IMR-90 (cell line): Measurements from ENCODE around the gene RAD51B. TPM values are rescaled to one million over a fixed set of nuclear protein-coding genes. Genes with fewer than 3 reads are reported as not detected.

Experiments used
- ATAC-seq: fragments of 200-7000 bp; cut with Tn5 transposase; 2 replicates; pipeline ENCODE4 v1.9.1; 2020; ENCODE audit warnings: low read depth, mild to moderate bottlenecking, moderate library complexity
- BruUV-seq: library from RNA; stranded (reverse); fragments of 400-500 nt; replicated peaks from 2 replicates; lab custom pipeline; 2021; lab: Mats Ljungman, UMichigan
- CTCF ChIA-PET: fragments of 300-600 bp; formaldehyde crosslinking; extraction: SDS; loops from one replicate; lab custom pipeline; 2021; ENCODE audit warnings: antibody characterized with exemption; lab: Yijun Ruan, JAX
- POLR2A ChIA-PET: fragments of 300-600 bp; sonication (Branson Sonifier 250); formaldehyde crosslinking; loops from one replicate; lab custom pipeline; 2022; ENCODE audit warnings: antibody characterized with exemption; ENCODE audit not compliant: unreplicated experiment; lab: Charles Lee
- DNase-seq: peaks from one replicate; pipeline ENCODE4 v3.0.0; 2013
- H2AFZ ChIP-seq: replicated peaks from 2 replicates; pipeline ENCODE3; 2013; ENCODE audit warnings: low read length, mild to moderate bottlenecking; ENCODE audit not compliant: poor library complexity
- H2AK5ac ChIP-seq: 2 replicates; pipeline ENCODE4 v1.6.1; 2013; ENCODE audit warnings: low read depth, low read length, inconsistent platforms
- H2AK9ac ChIP-seq: replicated peaks from 2 replicates; pipeline ENCODE3; 2013; ENCODE audit warnings: mild to moderate bottlenecking, low read depth, low read length, moderate library complexity; ENCODE audit not compliant: poor library complexity
- H2BK120ac ChIP-seq: 2 replicates; pipeline ENCODE4 v1.6.1; 2013; ENCODE audit warnings: low read depth, low read length, inconsistent platforms
- H2BK15ac ChIP-seq: 3 replicates; pipeline ENCODE4 v1.6.1; 2013; ENCODE audit warnings: low read depth, low read length, inconsistent platforms
- H2BK20ac ChIP-seq: 2 replicates; pipeline ENCODE4 v1.6.1; 2013; ENCODE audit warnings: low read depth, mild to moderate bottlenecking, inconsistent platforms, low read length, moderate library complexity
- H2BK5ac ChIP-seq: 2 replicates; pipeline ENCODE4 v1.6.1; 2013; ENCODE audit warnings: mild to moderate bottlenecking, low read depth, low read length, inconsistent platforms; ENCODE audit not compliant: poor library complexity, severe bottlenecking
- H3K14ac ChIP-seq: replicated peaks from 2 replicates; pipeline ENCODE4 v1.6.1; 2013; ENCODE audit warnings: low read depth, low read length, inconsistent platforms
- H3K18ac ChIP-seq: 2 replicates; pipeline ENCODE4 v1.6.1; 2013; ENCODE audit warnings: low read depth, low read length, control low read depth
- H3K23ac ChIP-seq: 2 replicates; pipeline ENCODE4 v1.6.1; 2013; ENCODE audit warnings: low read depth, low read length, inconsistent platforms
- H3K27ac ChIP-seq: 2 replicates; pipeline ENCODE4 v1.5.1; 2013; ENCODE audit warnings: mild to moderate bottlenecking, control low read depth, low read length; ENCODE audit not compliant: insufficient read depth
- H3K27me3 ChIP-seq: 2 replicates; pipeline ENCODE4 v1.6.1; 2013; ENCODE audit warnings: low read length; ENCODE audit not compliant: control insufficient read depth, insufficient read depth
- H3K36me3 ChIP-seq: 2 replicates; pipeline ENCODE4 v1.6.1; 2013; ENCODE audit warnings: low read length, mixed read lengths; ENCODE audit not compliant: control insufficient read depth, insufficient read depth
- H3K4ac ChIP-seq: 2 replicates; pipeline ENCODE4 v1.6.1; 2013; ENCODE audit warnings: low read depth, low read length, inconsistent platforms
- H3K4me1 ChIP-seq: 2 replicates; pipeline ENCODE4 v1.6.1; 2013; ENCODE audit warnings: low read length, mixed read lengths; ENCODE audit not compliant: control insufficient read depth, insufficient read depth
- H3K4me2 ChIP-seq: 2 replicates; pipeline ENCODE4 v1.6.1; 2013; ENCODE audit warnings: low read depth, mild to moderate bottlenecking, control low read depth, low read length, moderate library complexity
- H3K4me3 ChIP-seq: 2 replicates; pipeline ENCODE4 v1.5.1; 2013; ENCODE audit warnings: low read depth, mild to moderate bottlenecking, control low read depth, low read length, moderate library complexity; ENCODE audit not compliant: insufficient read depth
- H3K56ac ChIP-seq: 2 replicates; pipeline ENCODE4 v1.6.1; 2013; ENCODE audit warnings: low read length, inconsistent platforms; ENCODE audit not compliant: insufficient read depth; ENCODE audit errors: extremely low read depth
- H3K79me1 ChIP-seq, 2 experiments: 2 replicates each; pipeline ENCODE4 v1.6.1; 2013; ENCODE audit warnings: low read length in 2 of 2, inconsistent platforms in 1 of 2, low read depth in 1 of 2
- H3K9ac ChIP-seq: 2 replicates; pipeline ENCODE4 v1.6.1; 2013; ENCODE audit warnings: low read depth, low read length, control low read depth
- H3K9me1 ChIP-seq: 2 replicates; pipeline ENCODE4 v1.6.1; 2013; ENCODE audit warnings: low read length, inconsistent platforms; ENCODE audit not compliant: insufficient read depth
- H3K9me3 ChIP-seq: 2 replicates; pipeline ENCODE4 v1.6.1; 2013; ENCODE audit warnings: low read length; ENCODE audit not compliant: control insufficient read depth, insufficient read depth
- H4K20me1 ChIP-seq: 2 replicates; pipeline ENCODE4 v1.6.1; 2013; ENCODE audit warnings: low read length, inconsistent platforms; ENCODE audit not compliant: insufficient read depth
- H4K5ac ChIP-seq: 2 replicates; pipeline ENCODE4 v1.6.1; 2013; ENCODE audit warnings: mild to moderate bottlenecking, low read depth, low read length, control low read depth
- H4K8ac ChIP-seq, 2 experiments: 2 replicates each; pipeline ENCODE4 v1.6.1; 2013; ENCODE audit warnings: low read depth in 2 of 2, low read length in 2 of 2, control low read depth in 1 of 2, inconsistent platforms in 1 of 2
- H4K91ac ChIP-seq: 2 replicates; pipeline ENCODE4 v1.6.1; 2013; ENCODE audit warnings: low read depth, low read length, inconsistent platforms; ENCODE audit not compliant: insufficient read depth
- BHLHE40 ChIP-seq: fragments of 150-350 bp; IDR thresholded peaks from 2 replicates; pipeline ENCODE4 v1.6.1; 2016; ENCODE audit warnings: mild to moderate bottlenecking, low read depth, low read length
- ELK1 ChIP-seq: fragments of 150-350 bp; IDR thresholded peaks from 2 replicates; pipeline ENCODE4 v1.6.1; 2016; ENCODE audit warnings: low read depth, mild to moderate bottlenecking, low read length, moderate library complexity, borderline replicate concordance
- FOS ChIP-seq: fragments of 150-350 bp; IDR thresholded peaks from 2 replicates; pipeline ENCODE4 v1.6.1; 2016; ENCODE audit warnings: low read depth, low read length
- MAFK ChIP-seq: IDR thresholded peaks from 2 replicates; pipeline ENCODE4 v1.6.1; 2012; ENCODE audit warnings: low read depth, low read length, improper control_type of control experiment
- MXI1 ChIP-seq: IDR thresholded peaks from 2 replicates; pipeline ENCODE4 v1.6.1; 2012; ENCODE audit warnings: low read depth, mild to moderate bottlenecking, low read length, moderate library complexity, borderline replicate concordance
- NFE2L2 ChIP-seq: fragments of 150-350 bp; IDR thresholded peaks from 2 replicates; pipeline ENCODE4 v1.6.1; 2016; ENCODE audit warnings: low read depth, mild to moderate bottlenecking, low read length
- USF2 ChIP-seq: fragments of 150-350 bp; IDR thresholded peaks from 2 replicates; pipeline ENCODE4 v1.6.1; 2017; ENCODE audit warnings: mild to moderate bottlenecking, antibody characterized with exemption, low read length, low read depth
- dilution Hi-C: fragments of 300-500 bp; cut with HindIII; formaldehyde crosslinking; loops from one replicate; pipeline ENCODE4 v1.14.3; 2018; ENCODE audit warnings: low sequenced_read_pairs; ENCODE audit not compliant: unreplicated experiment
- in situ Hi-C: fragments of 300-500 bp; cut with MboI; formaldehyde crosslinking; loops from 3 replicates; pipeline ENCODE4 v1.14.3; 2019; ENCODE audit warnings: low sequenced_read_pairs, inconsistent platforms, mixed read lengths
- intact Hi-C: fragments of 100-400 bp; cut with micrococcal nuclease; formaldehyde crosslinking; loops from 2 replicates; pipeline ENCODE4 v1.10.0; 2022
- polyA plus RNA-seq, 3 experiments: library from polyadenylated mRNA; depleted of rRNA; stranded (reverse); fragments of >200 nt; gene quantifications; 2 replicates each; pipeline ENCODE4 v1.2.3, GENCODE V29; 2012; ENCODE audit warnings: low replicate concordance in 1 of 3
- total RNA-seq: library from RNA; depleted of rRNA; stranded (reverse); fragments of >200 nt; gene quantifications from 2 replicates; pipeline ENCODE4 v1.2.3, GENCODE V29; 2012
- TF ChIP-seq, protein P1 (sequence below): conservative IDR thresholded peaks from 2 replicates; pipeline ENCODE4 v1.5.1; 2012; ENCODE audit warnings: mild to moderate bottlenecking, low read depth, low read length, improper control_type of control experiment

Gene RAD51B
- total and polyA plus RNA-seq, 2 of the 4 experiments (the other 2 are of a cell fraction) = 5.1 to 18.8 TPM

GRCh38 chr14:68223631-68224030 lies 404.1 kb downstream of the RAD51B start:
- H3K27me3 ChIP-seq = no peaks in the 10 kb centered on the region
- dilution Hi-C loops (no loop called here), intact Hi-C loops (no loop called here), in situ Hi-C loops (no loop called here)
- no peak overlapping the region for H3K23ac ChIP-seq
- no peak overlapping the region for H3K4ac ChIP-seq
- H2AFZ ChIP-seq = no peak overlapping the region
- ATAC-seq (no peak), DNase-seq (no peak)
- no peak overlapping the region for H2AK5ac ChIP-seq
- H4K5ac ChIP-seq = no peak overlapping the region
- H3K79me1 ChIP-seq = no peaks in the 10 kb centered on the region
- H2BK120ac ChIP-seq = no peak overlapping the region
- H2BK5ac ChIP-seq = no peak overlapping the region
- CTCF ChIA-PET = no interaction called here
- H3K14ac ChIP-seq = no peak overlapping the region
- no peak overlapping the region for H2BK15ac ChIP-seq
- no peak overlapping the region for H3K9ac ChIP-seq
- no peak overlapping the region for H3K18ac ChIP-seq
- no peak overlapping the region for H3K4me2 ChIP-seq
- no peaks in the 10 kb centered on the region for H3K4me1 ChIP-seq
- POLR2A ChIA-PET = no interaction called here
- no peak overlapping the region for H3K27ac ChIP-seq
- H4K91ac ChIP-seq = no peak overlapping the region
- H4K8ac ChIP-seq = no peak overlapping the region
- H3K56ac ChIP-seq = no peak overlapping the region
- no peaks in the 10 kb centered on the region for H3K9me3 ChIP-seq
- no peak overlapping the region for H3K4me3 ChIP-seq
- H3K36me3 ChIP-seq = no peaks in the 10 kb centered on the region
- BruUV-seq = no TSS peak
- H2AK9ac ChIP-seq = no peak overlapping the region
- TF ChIP-seq ELK1 (no peak), NFE2L2 (no peak), MAFK (no peak), USF2 (no peak), BHLHE40 (no peak), FOS (no peak), MXI1 (no peak)
- TF ChIP-seq, protein P1, sequence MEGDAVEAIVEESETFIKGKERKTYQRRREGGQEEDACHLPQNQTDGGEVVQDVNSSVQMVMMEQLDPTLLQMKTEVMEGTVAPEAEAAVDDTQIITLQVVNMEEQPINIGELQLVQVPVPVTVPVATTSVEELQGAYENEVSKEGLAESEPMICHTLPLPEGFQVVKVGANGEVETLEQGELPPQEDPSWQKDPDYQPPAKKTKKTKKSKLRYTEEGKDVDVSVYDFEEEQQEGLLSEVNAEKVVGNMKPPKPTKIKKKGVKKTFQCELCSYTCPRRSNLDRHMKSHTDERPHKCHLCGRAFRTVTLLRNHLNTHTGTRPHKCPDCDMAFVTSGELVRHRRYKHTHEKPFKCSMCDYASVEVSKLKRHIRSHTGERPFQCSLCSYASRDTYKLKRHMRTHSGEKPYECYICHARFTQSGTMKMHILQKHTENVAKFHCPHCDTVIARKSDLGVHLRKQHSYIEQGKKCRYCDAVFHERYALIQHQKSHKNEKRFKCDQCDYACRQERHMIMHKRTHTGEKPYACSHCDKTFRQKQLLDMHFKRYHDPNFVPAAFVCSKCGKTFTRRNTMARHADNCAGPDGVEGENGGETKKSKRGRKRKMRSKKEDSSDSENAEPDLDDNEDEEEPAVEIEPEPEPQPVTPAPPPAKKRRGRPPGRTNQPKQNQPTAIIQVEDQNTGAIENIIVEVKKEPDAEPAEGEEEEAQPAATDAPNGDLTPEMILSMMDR = no peak
- no peaks in the 10 kb centered on the region for H4K20me1 ChIP-seq
- no peak overlapping the region for H2BK20ac ChIP-seq
- H3K9me1 ChIP-seq = no peaks in the 10 kb centered on the region
